Measurements from ENCODE around the gene FAM168A. TPM values are rescaled to one million over a fixed set of nuclear protein-coding genes. Genes with fewer than 3 reads are reported as not detected.

The FAM168A gene
- total and polyA plus RNA-seq, 2 donors from 2014 or later: 8.9 to 38.1 TPM

- no peak for TF ChIP-seq CTCF (IDR thresholded peaks at IDR 0.05; ENCODE audit: borderline replicate concordance, extremely low read depth, insufficient read depth)
- Histone ChIP-seq H3K9ac (ENCODE audit: low read length in 3 of 3) (no peak overlapping the region), H3K4me1 (ENCODE audit: control insufficient read depth in 2 of 3, insufficient read depth in 2 of 3, low read depth in 1 of 3, low read length in 3 of 3) (peaks cover 0 to 2% (median 0%) of the 10 kb centered on the region in 3 donors), H3K9me3 (ENCODE audit: control insufficient read depth in 2 of 3, insufficient read depth in 1 of 3, low read length in 3 of 3) (no peaks in the 10 kb centered on the region), H3K27me3 (ENCODE audit: control insufficient read depth, insufficient read depth, low read length) (no peaks in the 10 kb centered on the region), H3K4me3 (ENCODE audit: low read length in 3 of 3) (no peak overlapping the region), H3K36me3 (ENCODE audit: control insufficient read depth in 2 of 3, insufficient read depth in 3 of 3, low read length in 3 of 3) (no peaks in the 10 kb centered on the region), H3K27ac (ENCODE audit: low read depth in 2 of 2, low read length in 2 of 2) (no peak overlapping the region)
- DNase-seq (no peak), FAIRE-seq (no peak)
- intact Hi-C loops (cut with DNase I): no loop called here
Observed at GRCh38 chr11:73389134-73389525, 208.8 kb downstream of the FAM168A start.

DNA sequence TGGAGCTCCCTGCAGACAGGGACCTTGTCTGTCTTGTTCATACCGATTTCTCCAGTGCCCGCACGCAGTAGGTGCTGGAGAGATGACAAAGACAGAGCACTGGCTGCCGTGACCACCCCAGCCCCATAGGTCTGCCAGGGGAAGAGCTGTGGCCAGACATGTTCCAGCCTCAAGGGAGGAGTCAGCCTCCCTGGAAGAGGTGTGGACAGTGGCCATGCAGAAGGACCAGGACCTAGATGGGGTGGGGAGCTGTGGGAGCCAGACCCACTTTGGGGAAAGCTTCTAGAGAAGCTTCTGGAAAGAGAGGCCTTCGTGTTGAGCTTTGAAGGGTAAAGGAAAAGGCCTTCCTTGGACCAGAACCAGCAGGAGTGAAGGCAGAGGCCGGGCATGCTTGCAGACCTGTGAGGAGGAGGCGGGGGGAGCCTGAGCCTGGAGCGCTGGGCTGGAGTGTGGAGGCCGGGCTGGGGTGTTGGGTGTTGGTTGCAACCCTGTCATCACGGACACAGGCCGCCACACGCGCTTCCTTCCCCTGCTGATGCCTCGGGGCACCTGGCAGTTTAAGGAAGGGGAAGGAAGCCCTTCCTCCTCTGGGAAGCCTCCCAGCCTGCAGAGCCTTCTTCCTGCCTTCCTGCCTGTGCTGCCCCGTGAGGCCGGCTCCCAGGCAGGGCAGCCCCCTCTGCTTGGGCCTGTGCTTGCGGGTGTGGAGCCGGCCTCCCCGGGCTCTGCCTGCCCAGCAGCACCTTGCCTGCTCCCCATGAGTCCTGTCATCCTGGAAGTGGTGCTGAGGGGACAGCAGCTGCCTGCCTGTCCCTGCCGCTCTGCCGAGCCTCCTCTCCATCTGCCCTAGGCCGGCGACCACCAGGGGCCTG is 209.4 kb downstream of the FAM168A start:
- Histone ChIP-seq H3K9ac (ENCODE audit: low read length in 3 of 3) (no peak overlapping the region), H3K4me1 (ENCODE audit: control insufficient read depth in 2 of 3, insufficient read depth in 2 of 3, low read depth in 1 of 3, low read length in 3 of 3) (peaks cover 0 to 7% (median 0%) of the 10 kb centered on the region in 3 donors), H3K27me3 (ENCODE audit: control insufficient read depth, insufficient read depth, low read length) (no peaks in the 10 kb centered on the region), H3K9me3 (ENCODE audit: control insufficient read depth in 2 of 3, insufficient read depth in 1 of 3, low read length in 3 of 3) (no peaks in the 10 kb centered on the region), H3K36me3 (ENCODE audit: control insufficient read depth in 2 of 3, insufficient read depth in 3 of 3, low read length in 3 of 3) (no peaks in the 10 kb centered on the region), H3K27ac (ENCODE audit: low read depth in 2 of 2, low read length in 2 of 2) (no peak overlapping the region), H3K4me3 (ENCODE audit: low read length in 3 of 3) (no peak overlapping the region)
- intact Hi-C loops (cut with DNase I): no loop called here
- DNase-seq (peak in 4 of 5 donors; percentile 51 to 79 (median 62)), FAIRE-seq (no peak)
- no peak for TF ChIP-seq CTCF (IDR thresholded peaks at IDR 0.05; ENCODE audit: borderline replicate concordance, extremely low read depth, insufficient read depth)

GRCh38 chr11:73387594-73388264 is 210.2 kb downstream of the FAM168A start:
- DNase-seq: peak in 4 of 5 donors; percentile 90 to 92 (median 91)
- FAIRE-seq: no peak
- Histone ChIP-seq H3K9me3 (ENCODE audit: control insufficient read depth in 2 of 3, insufficient read depth in 1 of 3, low read length in 3 of 3) (no peaks in the 10 kb centered on the region), H3K4me3 (ENCODE audit: low read length in 3 of 3) (no peak overlapping the region), H3K4me1 (ENCODE audit: control insufficient read depth in 2 of 3, insufficient read depth in 2 of 3, low read depth in 1 of 3, low read length in 3 of 3) (peaks cover 0 to 10% (median 4%) of the 10 kb centered on the region in 3 donors), H3K27ac (ENCODE audit: low read depth in 2 of 2, low read length in 2 of 2) (no peak overlapping the region), H3K9ac (ENCODE audit: low read length in 3 of 3) (no peak overlapping the region), H3K36me3 (ENCODE audit: control insufficient read depth in 2 of 3, insufficient read depth in 3 of 3, low read length in 3 of 3) (no peaks in the 10 kb centered on the region), H3K27me3 (ENCODE audit: control insufficient read depth, insufficient read depth, low read length) (no peaks in the 10 kb centered on the region)
- intact Hi-C loops (cut with DNase I): no loop called here
- TF ChIP-seq CTCF (IDR thresholded peaks at IDR 0.05; ENCODE audit: borderline replicate concordance, extremely low read depth, insufficient read depth): no peak

Measured in kidney (tissue), 14 donors.